CD1c-positive myeloid dendritic cell (primary cell): Measurements from ENCODE around the gene MRPS6.

Experiments used
- DNase-seq: peaks from one replicate; pipeline ENCODE4 v3.0.0-alpha.2; 2016; ENCODE audit errors: extremely low spot score

MRPS6 gene

GRCh38 chr21:34071683-34072082 lies 1.7 kb upstream of the MRPS6 start:
- no peak for DNase-seq

- no peak for DNase-seq
Measured at GRCh38 chr21:34072145-34073031, 990 bp upstream of the MRPS6 start.

GRCh38 chr21:34073749-34074282 lies 438 bp downstream of the MRPS6 start:
- peak; percentile 41 for DNase-seq

- DNase-seq, result no peak
Measured at GRCh38 chr21:34074283-34075090, 1.1 kb downstream of the MRPS6 start.

- no peak for DNase-seq
Measured at GRCh38 chr21:34075091-34075425, 1.7 kb downstream of the MRPS6 start.

- no peak for DNase-seq
Measured at GRCh38 chr21:34075760-34076660, 2.6 kb downstream of the MRPS6 start.

GRCh38 chr21:34076835-34077234 lies 3.5 kb downstream of the MRPS6 start:
- no peak for DNase-seq

- no peak for DNase-seq
Measured at GRCh38 chr21:34077888-34078287, 4.5 kb downstream of the MRPS6 start.

GRCh38 chr21:34078915-34079314 lies 5.5 kb downstream of the MRPS6 start:
- no peak for DNase-seq

- no peak for DNase-seq
Measured at GRCh38 chr21:34080710-34081109, 7.3 kb downstream of the MRPS6 start.

- no peak for DNase-seq
Measured at GRCh38 chr21:34082769-34083168, 9.4 kb downstream of the MRPS6 start.

- DNase-seq, result no peak
Measured at GRCh38 chr21:34083357-34083756, 10.0 kb downstream of the MRPS6 start.

GRCh38 chr21:34085129-34085528 lies 11.8 kb downstream of the MRPS6 start:
- DNase-seq, result no peak

- no peak for DNase-seq
Measured at GRCh38 chr21:34086887-34087306, 13.5 kb downstream of the MRPS6 start.

GRCh38 chr21:34088752-34089151 lies 15.4 kb downstream of the MRPS6 start:
- no peak for DNase-seq

- no peak for DNase-seq
Measured at GRCh38 chr21:34091032-34091431, 17.7 kb downstream of the MRPS6 start.

- DNase-seq, result no peak
Measured at GRCh38 chr21:34091607-34092006, 18.2 kb downstream of the MRPS6 start.

- no peak for DNase-seq
Measured at GRCh38 chr21:34092262-34092921, 19.0 kb downstream of the MRPS6 start.

GRCh38 chr21:34093083-34093482 lies 19.7 kb downstream of the MRPS6 start:
- DNase-seq, result no peak

- DNase-seq, result no peak
Measured at GRCh38 chr21:34094949-34095348, 21.6 kb downstream of the MRPS6 start.

GRCh38 chr21:34097442-34097841 lies 24.1 kb downstream of the MRPS6 start:
- DNase-seq, result no peak
